ENCODE data around the gene NBL1.

The NBL1 gene

GRCh38 chr1:19670787-19671186 is 26.7 kb downstream of the NBL1 start:
- DNase-seq (ENCODE audit: low spot score) = no peak

DNA sequence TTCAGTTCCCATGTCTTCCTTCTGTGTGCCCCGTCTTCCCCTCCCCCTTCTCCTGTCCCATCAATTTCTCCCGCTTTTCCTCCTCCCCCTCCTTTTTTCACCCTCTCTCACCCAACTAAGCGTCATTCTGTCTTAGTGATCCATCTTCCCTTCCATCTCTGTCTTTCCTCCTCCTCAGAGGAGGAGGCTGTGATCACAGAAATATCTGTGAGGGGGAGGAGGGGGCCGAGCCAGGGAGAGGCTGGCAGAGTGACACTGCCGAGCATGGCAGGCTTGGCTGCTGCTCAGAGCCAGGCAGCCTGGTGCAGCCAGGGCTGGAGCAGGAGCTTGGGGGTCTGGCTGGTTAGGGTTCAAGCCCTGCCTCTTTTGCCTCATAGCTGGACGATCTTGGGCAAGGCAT is 28.1 kb downstream of the NBL1 start:
- DNase-seq (ENCODE audit: low spot score) = no peak

DNA sequence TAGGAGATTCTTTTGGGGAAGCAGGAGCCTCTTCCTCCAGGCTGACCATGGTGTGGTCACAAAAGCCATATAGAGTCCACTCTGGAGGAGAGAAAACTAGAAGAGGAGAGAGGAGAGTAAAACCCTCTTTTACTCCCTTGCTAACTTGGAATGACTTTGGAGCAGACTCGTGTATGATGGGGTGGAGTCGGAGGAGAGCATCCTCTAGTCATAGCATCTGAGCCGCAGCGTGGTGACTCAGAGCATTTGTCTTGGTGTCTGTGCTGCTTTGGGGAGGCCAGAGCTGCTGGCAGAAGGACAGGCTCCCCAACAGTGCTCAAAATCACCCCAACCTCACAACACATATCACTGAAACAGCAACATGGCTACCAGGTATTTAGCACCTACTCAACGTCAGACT is 31.7 kb downstream of the NBL1 start:
- no peak for DNase-seq (ENCODE audit: low spot score)

DNA sequence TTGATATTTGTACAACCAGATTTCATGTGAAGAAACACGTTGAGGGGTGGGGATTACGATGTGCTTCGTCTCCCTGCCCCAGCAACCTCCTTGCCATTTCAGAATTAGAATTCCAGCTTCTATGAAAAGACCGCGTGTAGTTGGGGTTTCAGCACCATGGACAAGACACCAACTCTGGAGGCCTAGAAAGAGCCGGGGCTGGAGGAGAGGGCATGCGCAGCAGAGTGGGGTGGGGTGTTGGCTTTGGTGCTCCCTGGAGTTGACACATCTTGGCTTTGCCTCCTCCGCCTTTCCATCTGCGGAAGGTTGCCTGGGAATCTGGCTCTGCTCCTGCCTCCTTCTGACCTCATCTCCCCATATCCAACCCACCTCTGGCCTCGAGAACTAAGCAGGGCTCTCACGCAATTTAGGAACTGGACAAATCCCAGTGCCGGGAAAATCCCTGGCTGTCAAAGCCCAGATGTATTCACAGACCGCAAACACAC is 32.4 kb downstream of the NBL1 start:
- DNase-seq (ENCODE audit: low spot score) = no peak

- no peak for DNase-seq (ENCODE audit: low spot score)
Observed at GRCh38 chr1:19678493-19678892, 34.4 kb downstream of the NBL1 start.

DNA sequence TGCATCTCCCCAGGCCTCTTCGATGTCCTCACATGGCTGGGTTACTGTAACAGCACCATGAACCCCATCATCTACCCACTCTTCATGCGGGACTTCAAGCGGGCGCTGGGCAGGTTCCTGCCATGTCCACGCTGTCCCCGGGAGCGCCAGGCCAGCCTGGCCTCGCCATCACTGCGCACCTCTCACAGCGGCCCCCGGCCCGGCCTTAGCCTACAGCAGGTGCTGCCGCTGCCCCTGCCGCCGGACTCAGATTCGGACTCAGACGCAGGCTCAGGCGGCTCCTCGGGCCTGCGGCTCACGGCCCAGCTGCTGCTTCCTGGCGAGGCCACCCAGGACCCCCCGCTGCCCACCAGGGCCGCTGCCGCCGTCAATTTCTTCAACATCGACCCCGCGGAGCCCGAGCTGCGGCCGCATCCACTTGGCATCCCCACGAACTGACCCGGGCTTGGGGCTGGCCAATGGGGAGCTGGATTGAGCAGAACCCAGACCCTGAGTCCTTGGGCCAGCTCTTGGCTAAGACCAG is 34.9 kb downstream of the NBL1 start:
- DNase-seq (ENCODE audit: low spot score) = no peak

DNA sequence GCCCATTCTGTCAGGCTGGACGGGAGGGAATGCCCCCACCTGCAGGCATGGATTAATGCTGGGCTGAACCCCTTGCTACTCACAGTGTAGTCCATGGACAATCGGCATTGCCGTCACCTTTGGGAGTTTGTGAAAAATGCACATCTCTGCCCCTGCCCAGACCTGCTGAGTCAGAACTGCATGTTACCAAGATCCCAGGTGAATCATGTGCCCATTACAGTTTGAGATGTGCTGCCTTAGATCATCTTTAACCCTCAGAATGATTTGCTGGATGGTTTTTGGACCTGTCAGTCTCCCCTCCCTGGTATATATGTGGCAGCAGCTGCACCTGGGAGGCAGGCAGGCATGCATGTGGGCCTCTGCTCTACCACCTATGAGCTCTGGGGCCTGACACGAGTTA is 35.6 kb downstream of the NBL1 start:
- no peak for DNase-seq (ENCODE audit: low spot score)

DNA sequence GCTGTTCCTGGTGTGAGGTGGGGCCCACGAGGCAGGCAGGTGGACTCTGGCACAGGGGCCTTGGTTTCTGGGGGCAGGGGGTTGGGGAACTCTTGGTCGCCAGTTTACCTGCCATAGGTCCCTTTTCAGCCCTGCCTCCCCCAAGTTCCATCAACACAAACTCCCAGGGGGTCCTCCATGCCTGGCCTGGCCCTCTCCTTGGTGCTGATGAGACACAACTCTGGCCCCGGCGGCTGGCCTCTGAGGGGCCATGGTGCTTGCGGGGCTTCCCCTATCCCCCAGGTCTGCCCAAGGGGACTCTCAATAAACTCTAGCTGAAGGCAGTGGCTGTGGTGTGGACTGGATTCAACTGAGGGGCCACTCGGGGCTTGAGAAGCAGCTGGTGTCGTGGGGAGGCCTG is 36.5 kb downstream of the NBL1 start:
- no peak for DNase-seq (ENCODE audit: low spot score)

DNA sequence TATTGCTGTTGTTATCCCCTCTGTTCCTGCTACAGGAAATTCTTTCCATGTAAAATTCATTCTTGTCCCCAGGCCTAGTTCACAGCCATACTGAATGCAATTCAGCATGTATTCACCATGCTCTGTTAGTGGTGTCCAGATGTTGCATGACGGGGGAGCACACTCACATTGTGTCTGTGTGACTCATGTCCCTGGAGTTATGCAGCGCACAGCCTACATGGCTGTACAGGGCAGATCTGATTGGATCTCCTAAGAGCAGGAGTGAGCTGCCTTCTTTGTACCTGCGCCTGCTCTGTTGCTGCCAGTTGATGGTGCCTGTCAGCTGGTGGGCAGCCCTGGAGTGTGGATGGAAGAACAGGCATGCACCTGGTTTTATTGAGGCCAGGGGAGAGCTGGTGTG is 38.1 kb downstream of the NBL1 start:
- DNase-seq (ENCODE audit: low spot score) = no peak

DNA sequence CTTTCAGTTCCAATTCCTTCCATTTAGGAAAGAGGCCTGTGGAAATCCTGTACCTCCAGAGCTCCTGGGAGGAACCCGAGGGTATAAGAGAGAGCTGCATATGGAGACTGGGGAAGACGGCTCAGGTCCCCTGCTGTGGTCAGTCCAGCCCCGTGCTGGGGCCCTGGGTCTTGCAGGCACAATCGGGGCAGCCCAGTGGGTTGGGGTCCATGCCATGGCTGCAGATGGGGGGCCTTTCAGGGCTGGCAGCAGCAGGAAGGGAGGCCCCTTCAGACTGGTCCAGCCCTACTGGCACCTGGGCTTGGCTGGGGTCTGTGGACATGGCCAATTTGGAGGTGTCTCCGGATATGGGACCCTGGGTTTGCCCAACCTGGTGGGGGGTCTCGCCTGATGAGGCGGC is 38.8 kb downstream of the NBL1 start:
- DNase-seq (ENCODE audit: low spot score) = no peak

- DNase-seq (ENCODE audit: low spot score) = no peak
Observed at GRCh38 chr1:19683351-19683750, 39.2 kb downstream of the NBL1 start.

GRCh38 chr1:19684677-19685076 is 40.6 kb downstream of the NBL1 start:
- DNase-seq (ENCODE audit: low spot score) = no peak

- DNase-seq (ENCODE audit: low spot score) = no peak
Observed at GRCh38 chr1:19685994-19686393, 41.9 kb downstream of the NBL1 start.

DNA sequence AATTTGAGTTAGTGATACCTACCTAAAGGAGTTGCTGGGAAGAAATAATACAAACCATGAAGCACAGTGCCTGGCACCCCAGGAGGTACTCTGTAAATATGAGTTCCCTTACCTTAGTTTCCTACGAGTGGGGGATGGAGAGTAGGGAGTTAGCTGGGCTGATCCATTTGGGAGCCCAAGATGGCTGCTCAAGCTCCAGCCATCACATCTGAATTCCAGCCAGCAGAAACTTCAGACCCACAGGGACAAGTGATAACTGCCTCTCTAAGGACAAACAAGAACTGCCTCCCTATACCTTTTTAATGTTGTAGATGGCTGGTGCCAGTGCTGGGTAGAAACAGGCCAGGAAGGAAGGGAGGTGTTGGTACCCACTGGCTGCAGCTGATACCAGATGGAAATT is 43.3 kb downstream of the NBL1 start:
- no peak for DNase-seq (ENCODE audit: low spot score)

GRCh38 chr1:19688041-19688842 is 44.1 kb downstream of the NBL1 start:
- DNase-seq (ENCODE audit: low spot score) = no peak

- DNase-seq (ENCODE audit: low spot score) = no peak
Observed at GRCh38 chr1:19689085-19689757, 45.1 kb downstream of the NBL1 start.

GRCh38 chr1:19689856-19690255 is 45.7 kb downstream of the NBL1 start:
- no peak for DNase-seq (ENCODE audit: low spot score)

- no peak for DNase-seq (ENCODE audit: low spot score)
Observed at GRCh38 chr1:19690342-19690741, 46.2 kb downstream of the NBL1 start.

DNA sequence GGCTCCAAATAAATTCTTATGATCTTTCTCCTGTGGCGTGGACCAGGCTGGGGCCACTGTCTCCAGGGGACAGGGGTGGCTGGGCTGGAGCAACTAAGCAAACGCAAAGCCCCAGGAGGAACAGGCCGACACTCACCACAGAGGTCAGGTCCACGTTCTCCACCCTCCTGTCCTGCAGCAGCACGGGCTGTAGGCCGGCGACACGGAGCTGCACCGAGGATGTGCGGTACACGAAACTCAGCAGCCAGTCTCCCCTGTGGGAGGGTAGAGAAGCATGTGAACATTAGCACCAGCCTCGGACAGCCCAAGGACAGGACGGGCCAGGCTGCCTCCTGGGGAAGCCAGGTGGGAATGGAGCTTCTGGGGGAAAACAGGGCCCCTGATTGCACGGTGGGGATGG is 50.2 kb downstream of the NBL1 start:
- no peak for DNase-seq (ENCODE audit: low spot score)

- no peak for DNase-seq (ENCODE audit: low spot score)
Observed at GRCh38 chr1:19695772-19696171, 51.7 kb downstream of the NBL1 start.

GRCh38 chr1:19696820-19697219 is 52.7 kb downstream of the NBL1 start:
- DNase-seq (ENCODE audit: low spot score) = no peak

DNA sequence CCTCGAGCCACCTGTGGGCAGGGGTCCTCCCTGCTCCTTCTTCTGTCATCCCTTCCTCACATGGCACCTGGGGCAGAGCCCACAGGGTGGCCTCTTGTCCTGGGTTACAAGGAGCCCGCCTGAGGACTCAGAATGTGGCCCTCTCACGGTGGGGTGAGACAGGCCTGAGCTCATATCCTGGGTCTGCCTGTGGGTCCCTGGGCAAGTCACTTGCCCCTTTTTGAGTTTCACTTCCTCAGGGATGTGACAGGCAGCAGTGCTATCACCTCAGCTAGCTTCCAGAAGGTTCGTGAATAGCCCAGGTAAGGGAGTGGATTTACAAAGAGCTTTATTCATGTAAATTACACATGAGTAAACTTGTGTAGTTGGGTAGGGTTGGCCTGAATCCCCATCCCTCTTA is 54.1 kb downstream of the NBL1 start:
- DNase-seq (ENCODE audit: low spot score) = no peak

GRCh38 chr1:19700079-19700777 is 56.1 kb downstream of the NBL1 start:
- DNase-seq (ENCODE audit: low spot score) = no peak
